Liver (tissue), 9 donors: ENCODE results near the gene PCBD1. TPM values are rescaled to one million over a fixed set of nuclear protein-coding genes. Genes with fewer than 3 reads are reported as not detected.

Source experiments
- DNase-seq: peaks from one replicate; pipeline ENCODE4 v3.0.0-alpha.2; 2017; ENCODE audit warnings: low spot score
- H3K27ac ChIP-seq, 2 donors: one replicate each; pipeline ENCODE4 v1.7.0; 2013; ENCODE audit warnings: inconsistent platforms in 2 of 2, low read length in 2 of 2, control low read depth in 1 of 2, low read depth in 1 of 2, mild to moderate bottlenecking in 1 of 2
- H3K27me3 ChIP-seq, 4 donors: one replicate each; pipeline versions ENCODE4 v1.6.1 to v1.7.0; 2013; ENCODE audit warnings: low read length in 3 of 4, inconsistent platforms in 1 of 4, mild to moderate bottlenecking in 1 of 4, moderate library complexity in 1 of 4; ENCODE audit not compliant: control insufficient read depth in 4 of 4, insufficient read depth in 4 of 4
- H3K36me3 ChIP-seq, 4 donors: one replicate each; pipeline versions ENCODE4 v1.6.1 to v1.7.0; 2013; ENCODE audit warnings: low read length in 3 of 4, mild to moderate bottlenecking in 3 of 4, low read depth in 1 of 4, moderate library complexity in 1 of 4; ENCODE audit not compliant: control insufficient read depth in 4 of 4, insufficient read depth in 3 of 4
- H3K4me1 ChIP-seq, 4 donors: one replicate each; pipeline versions ENCODE4 v1.6.1 to v1.7.0; 2013; ENCODE audit warnings: low read length in 3 of 4, mild to moderate bottlenecking in 3 of 4, moderate library complexity in 1 of 4; ENCODE audit not compliant: control insufficient read depth in 4 of 4, insufficient read depth in 4 of 4
- H3K4me3 ChIP-seq, 3 donors: one replicate each; pipeline versions ENCODE4 v1.6.1 to v1.7.0; 2013; ENCODE audit warnings: low read length in 3 of 3, control low read depth in 1 of 3, low read depth in 1 of 3, mild to moderate bottlenecking in 1 of 3
- H3K9ac ChIP-seq, 2 donors: one replicate each; pipeline ENCODE4 v1.7.0; 2013; ENCODE audit warnings: low read length in 2 of 2, mild to moderate bottlenecking in 2 of 2, moderate library complexity in 2 of 2, control low read depth in 1 of 2, low read depth in 1 of 2
- H3K9me3 ChIP-seq, 4 donors: one replicate each; pipeline versions ENCODE4 v1.6.1 to v1.7.0; 2013; ENCODE audit warnings: low read length in 3 of 4; ENCODE audit not compliant: control insufficient read depth in 4 of 4
- ATF3 ChIP-seq: IDR thresholded peaks from 2 replicates; pipeline ENCODE4 v1.6.1; 2016; ENCODE audit warnings: antibody characterized with exemption
- CTCF ChIP-seq: fragments of 150-350 bp; IDR thresholded peaks from 2 replicates; pipeline ENCODE4 v1.5.1; 2017; ENCODE audit warnings: improper control_type of control experiment, low read depth, low read length; ENCODE audit not compliant: missing input control
- EGR1 ChIP-seq, 2 donors: IDR thresholded peaks; 2 replicates each; pipeline ENCODE4 v1.6.1; 2016 to 2018; ENCODE audit warnings: antibody characterized with exemption in 2 of 2, low read depth in 2 of 2
- FOXA1 ChIP-seq: IDR thresholded peaks from 2 replicates; pipeline ENCODE4 v1.6.1; 2016; ENCODE audit warnings: antibody characterized with exemption
- FOXA2 ChIP-seq: IDR thresholded peaks from 2 replicates; pipeline ENCODE4 v1.6.1; 2016; ENCODE audit warnings: antibody characterized with exemption
- GABPA ChIP-seq, 2 donors: IDR thresholded peaks in 1 of 2; conservative IDR thresholded peaks in 1 of 2; 2 replicates each; pipeline ENCODE4 v1.6.1; 2016; ENCODE audit warnings: antibody characterized with exemption in 2 of 2, mild to moderate bottlenecking in 1 of 2, moderate library complexity in 1 of 2
- HNF4A ChIP-seq, 2 donors: conservative IDR thresholded peaks; 2 replicates each; pipeline ENCODE4 v1.6.1; 2016; ENCODE audit warnings: antibody characterized with exemption in 2 of 2, mild to moderate bottlenecking in 2 of 2
- HNF4G ChIP-seq: IDR thresholded peaks from 2 replicates; pipeline ENCODE4 v1.6.1; 2016; ENCODE audit warnings: antibody characterized with exemption
- JUND ChIP-seq, 2 donors: IDR thresholded peaks; 2 replicates each; pipeline ENCODE4 v1.6.1; 2016; ENCODE audit warnings: antibody characterized with exemption in 2 of 2
- NR2F2 ChIP-seq: IDR thresholded peaks from 2 replicates; pipeline ENCODE4 v1.6.1; 2016; ENCODE audit warnings: antibody characterized with exemption
- RAD21 ChIP-seq, 2 donors: IDR thresholded peaks; 2 replicates each; pipeline ENCODE4 v1.6.1; 2016; ENCODE audit warnings: antibody characterized with exemption in 2 of 2, mild to moderate bottlenecking in 2 of 2
- RXRA ChIP-seq, 2 donors: IDR thresholded peaks; 2 replicates each; pipeline ENCODE4 v1.6.1; 2017 to 2018; ENCODE audit warnings: antibody characterized with exemption in 2 of 2, mild to moderate bottlenecking in 1 of 2
- TAF1 ChIP-seq: conservative IDR thresholded peaks from 2 replicates; pipeline ENCODE4 v1.6.1; 2016; ENCODE audit warnings: antibody characterized with exemption, mild to moderate bottlenecking
- YY1 ChIP-seq: IDR thresholded peaks from 2 replicates; pipeline ENCODE4 v1.6.1; 2016; ENCODE audit warnings: antibody characterized with exemption, mild to moderate bottlenecking
- WGBS: extraction: QIAGEN DNeasy Blood & Tissue Kit; methylation state at CpG from one replicate; pipeline ENCODE4 v1.1.7; 2013; 5-methylcytosine and 5-hydroxymethylcytosine counted together
- polyA plus RNA-seq, 2 donors: library from polyadenylated mRNA; stranded (reverse) in 1 of 2; unstranded in 1 of 2; fragments of 200-250 nt in 1 of 2; fragments of >200 nt in 1 of 2; fragmentation: Nextera tagmentation in 1 of 2; extraction: Ambion mirVana in 1 of 2; gene quantifications; one replicate each; pipeline versions ENCODE4 v1.2.1 to v1.2.3, GENCODE V29; 2013 to 2015
- total RNA-seq, 2 donors: library from RNA; depleted of rRNA; stranded (reverse); fragments of >200 nt; gene quantifications; one replicate each; pipeline ENCODE4 v1.2.3, GENCODE V29; 2014
- TF ChIP-seq, protein P1 (sequence below): IDR thresholded peaks from 2 replicates; pipeline ENCODE4 v1.6.1; 2016; ENCODE audit warnings: antibody characterized with exemption
- donor health status: healthy.
- donor health status: healthy.
- donor health status: healthy.
- donor health status: healthy.
- donor health status: healthy.

The PCBD1 gene
- total and polyA plus RNA-seq, 4 donors, result 72.0 to 458 (median 171) TPM

DNA sequence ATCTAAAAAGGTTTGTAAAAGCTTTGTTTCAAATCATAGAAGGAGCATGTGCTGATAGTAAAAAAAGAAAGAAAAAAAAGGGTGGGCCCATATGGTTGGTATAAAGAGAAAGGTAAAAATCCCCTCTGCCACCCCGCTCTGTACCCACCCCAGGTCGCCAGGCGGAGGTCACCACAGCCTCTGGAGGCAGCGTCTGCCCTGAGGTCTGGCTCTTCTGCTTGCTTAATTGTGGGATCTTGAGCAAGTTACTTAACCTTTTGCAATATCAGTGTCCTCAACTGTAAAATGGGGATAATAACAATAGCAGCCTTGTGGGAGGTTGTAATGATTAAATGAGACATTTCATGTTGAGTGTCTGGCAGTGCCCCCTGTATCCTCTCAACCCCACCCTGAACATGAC, 10.7 kb upstream of the PCBD1 start:
- no peaks in the 10 kb centered on the region for H3K36me3 ChIP-seq
- DNase-seq, result no peak
- TF ChIP-seq CTCF, result no peak
- TF ChIP-seq YY1, result no peak
- no peak for TF ChIP-seq FOXA1
- TF ChIP-seq ATF3, result no peak
- TF ChIP-seq JUND (IDR thresholded peaks at IDR 0.05), result no peak
- no peak for TF ChIP-seq FOXA2
- TF ChIP-seq HNF4G, result no peak
- TF ChIP-seq, protein P1, sequence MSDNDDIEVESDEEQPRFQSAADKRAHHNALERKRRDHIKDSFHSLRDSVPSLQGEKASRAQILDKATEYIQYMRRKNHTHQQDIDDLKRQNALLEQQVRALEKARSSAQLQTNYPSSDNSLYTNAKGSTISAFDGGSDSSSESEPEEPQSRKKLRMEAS, result no peak
- no peak for TF ChIP-seq RXRA (IDR thresholded peaks at IDR 0.05)
- H3K4me1 ChIP-seq, result peaks cover 0 to 3% (median 0%) of the 10 kb centered on the region in 4 donors
- no peaks in the 10 kb centered on the region for H3K27me3 ChIP-seq
- H3K9ac ChIP-seq, result no peak overlapping the region
- 87% methylated on average over 4 of the region's 4 CpGs for WGBS
- no peak overlapping the region for H3K27ac ChIP-seq
- H3K4me3 ChIP-seq, result no peak overlapping the region
- no peaks in the 10 kb centered on the region for H3K9me3 ChIP-seq

- Histone ChIP-seq H3K4me1 (peaks cover 0 to 3% (median 0%) of the 10 kb centered on the region in 4 donors), H3K27ac (no peak overlapping the region), H3K9me3 (no peaks in the 10 kb centered on the region), H3K9ac (no peak overlapping the region), H3K27me3 (no peaks in the 10 kb centered on the region), H3K4me3 (no peak overlapping the region), H3K36me3 (no peaks in the 10 kb centered on the region)
- TF ChIP-seq YY1, result no peak
- no peak for TF ChIP-seq HNF4A (conservative IDR thresholded peaks at IDR 0.05)
- no peak for TF ChIP-seq JUND (IDR thresholded peaks at IDR 0.05)
- no peak for TF ChIP-seq FOXA1
- TF ChIP-seq EGR1 (IDR thresholded peaks at IDR 0.05; ENCODE audit: low read depth in 2 of 2), result no peak
- TF ChIP-seq, protein P1, result no peak
- TF ChIP-seq GABPA (IDR thresholded peaks at IDR 0.05 in 1 of 2, conservative IDR thresholded peaks at IDR 0.05 in 1 of 2), result no peak
- TF ChIP-seq CTCF, result no peak
- TF ChIP-seq TAF1, result no peak
- no peak for TF ChIP-seq HNF4G
- no peak for TF ChIP-seq NR2F2
- TF ChIP-seq RAD21 (IDR thresholded peaks at IDR 0.05), result no peak
- no peak for TF ChIP-seq RXRA (IDR thresholded peaks at IDR 0.05)
- DNase-seq, result no peak
- WGBS, result 96% methylated on average over 3 of the region's 3 CpGs
These were observed 10.3 kb upstream of the PCBD1 start for GRCh38 chr10:70898687-70899086.
